GM21447 (cell line): Measurements from ENCODE around the gene ZDHHC17.

Experiments used
- ATAC-seq: cut with Tn5 transposase; IDR thresholded peaks from one replicate; pipeline ENCODE4 v1.9.1; 2021; ENCODE audit not compliant: unreplicated experiment

The ZDHHC17 gene

DNA sequence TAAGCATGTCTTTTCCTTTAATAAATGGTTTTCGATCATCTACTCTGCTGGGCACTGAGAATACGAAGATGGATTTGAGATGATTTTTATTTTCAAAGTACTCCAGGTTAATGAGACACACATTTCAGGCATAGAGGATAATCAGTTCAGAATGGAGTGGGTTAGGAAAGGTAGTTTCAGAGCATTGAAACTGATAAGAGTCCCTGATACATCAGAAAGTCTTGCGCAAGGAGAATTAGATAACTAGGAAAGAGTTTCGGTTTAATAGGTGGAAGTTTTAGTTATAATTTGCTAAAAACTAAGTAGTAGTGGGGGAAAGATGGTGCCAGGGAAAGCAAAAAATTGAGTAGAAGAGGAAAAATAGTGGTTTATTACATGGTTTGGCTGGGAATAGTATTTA lies 50.1 kb downstream of the ZDHHC17 start:
- ATAC-seq = no peak

DNA sequence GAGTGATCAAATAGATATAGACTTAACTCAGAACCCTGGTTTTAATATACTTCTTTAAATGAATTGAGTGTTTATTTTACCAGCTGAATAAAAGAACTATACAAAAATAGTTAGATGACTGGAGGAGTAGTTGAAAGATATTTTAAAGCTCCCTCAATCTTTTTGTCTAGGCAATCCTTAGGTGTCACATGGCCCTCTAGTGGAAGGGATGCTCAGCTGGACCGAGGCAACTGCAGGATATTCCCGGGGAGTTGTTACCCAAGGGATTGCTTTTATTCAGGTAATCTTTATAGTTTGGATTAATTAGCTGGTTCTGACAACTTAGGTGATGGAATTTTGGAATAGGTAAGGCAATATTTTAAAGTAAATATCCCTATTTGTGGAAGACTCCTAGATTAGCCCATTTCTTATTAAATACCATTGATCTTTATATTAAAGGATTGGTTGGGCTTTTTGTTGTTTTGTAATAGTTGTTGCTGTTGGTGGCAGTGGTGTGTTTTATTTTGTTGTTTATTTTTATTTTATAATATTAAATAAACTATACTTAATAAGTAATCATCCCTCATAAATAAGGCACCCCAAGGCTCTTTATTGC lies 57.1 kb downstream of the ZDHHC17 start:
- no peak for ATAC-seq

DNA sequence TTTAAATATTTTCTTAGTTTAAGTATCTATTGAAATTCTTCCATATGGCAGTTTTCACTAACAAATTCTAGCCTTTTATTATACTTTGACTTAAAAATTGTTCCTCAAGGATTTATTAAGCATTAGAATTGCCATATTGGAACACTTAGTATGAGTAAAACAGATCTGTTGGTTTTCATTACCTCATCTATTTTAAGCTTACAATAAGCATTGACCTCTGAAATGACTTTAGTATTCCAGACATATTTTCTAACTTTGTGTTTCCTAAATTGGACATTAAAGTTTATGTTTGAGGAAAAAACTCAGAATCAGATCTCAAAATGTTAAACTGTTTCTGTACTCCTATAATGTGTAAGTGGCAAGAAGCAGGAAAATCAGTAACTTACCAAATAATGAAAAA lies 66.5 kb downstream of the ZDHHC17 start:
- no peak for ATAC-seq

DNA sequence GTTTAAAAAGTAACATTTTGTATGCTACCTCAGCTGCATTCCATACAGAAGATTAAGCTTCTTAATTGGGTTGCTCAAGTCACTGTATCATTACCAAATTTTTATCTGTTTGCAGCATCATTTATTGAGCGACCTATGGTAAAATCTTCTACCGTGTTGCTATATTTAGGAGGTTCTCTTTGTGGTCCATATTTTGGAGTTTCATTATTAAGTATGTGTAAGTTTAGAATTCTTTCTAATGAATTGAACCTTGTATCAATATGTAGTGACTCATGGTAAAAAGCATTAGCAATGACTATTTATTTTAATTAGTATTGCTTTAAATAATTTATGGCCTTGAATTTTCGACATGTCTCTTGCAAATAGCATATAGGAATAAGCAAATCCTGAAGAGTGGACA lies 72.7 kb downstream of the ZDHHC17 start:
- ATAC-seq = no peak

DNA sequence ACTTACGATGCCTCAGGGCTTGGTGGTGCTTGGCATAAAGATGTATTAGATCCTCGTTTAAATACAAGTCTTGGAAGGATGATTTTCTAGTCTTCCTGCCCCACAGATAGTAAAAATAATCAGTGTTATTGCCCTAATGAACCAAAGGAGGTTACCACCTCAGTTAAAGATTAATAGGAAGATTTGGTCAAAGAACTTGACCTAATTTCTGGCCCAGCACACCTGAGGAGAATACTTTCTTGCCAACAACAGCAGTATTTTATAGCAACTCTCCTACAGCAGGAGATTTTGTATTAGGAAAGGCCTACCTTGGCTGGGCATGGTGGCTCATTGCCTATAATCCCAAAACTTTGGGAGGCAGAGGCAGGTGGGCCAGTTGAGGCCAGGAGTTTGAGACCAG lies 83.3 kb downstream of the ZDHHC17 start:
- no peak for ATAC-seq

DNA sequence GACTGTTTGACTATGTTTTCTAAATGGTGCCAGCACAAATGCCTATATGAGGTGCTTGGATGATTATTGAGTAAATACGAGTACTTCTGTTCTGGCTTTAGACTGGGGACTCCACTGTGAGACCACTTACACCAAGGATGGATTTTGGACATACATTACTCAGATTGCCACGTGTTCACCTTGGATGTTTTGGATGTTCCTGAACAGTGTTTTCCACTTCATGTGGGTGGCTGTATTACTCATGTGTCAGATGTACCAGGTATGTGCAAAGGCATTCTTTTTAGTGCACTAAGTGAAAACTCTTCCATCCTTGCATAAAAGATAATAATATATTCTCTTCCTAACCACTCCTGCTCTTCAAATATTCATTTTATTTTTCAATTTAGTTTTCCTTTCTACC lies 84.2 kb downstream of the ZDHHC17 start:
- ATAC-seq = no peak

DNA sequence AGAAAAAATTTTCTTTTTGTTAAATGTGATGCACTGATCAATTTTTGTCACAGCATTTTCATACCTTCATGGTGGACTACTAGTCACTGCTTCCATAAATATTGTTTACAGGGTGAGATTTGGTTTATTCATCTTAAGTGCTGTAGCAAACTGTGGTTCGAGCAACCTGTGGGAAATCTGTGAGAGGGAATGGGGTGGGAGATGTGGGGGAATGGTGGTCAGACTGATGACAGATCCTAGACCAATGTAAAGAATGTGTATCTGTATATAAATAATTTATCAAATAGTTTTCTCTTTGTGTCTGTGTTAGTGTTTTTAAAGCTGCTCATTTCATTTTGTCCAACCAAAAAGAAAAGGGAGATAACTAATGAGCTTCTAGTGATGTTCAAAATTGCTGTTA lies 88.2 kb downstream of the ZDHHC17 start:
- ATAC-seq = no peak

DNA sequence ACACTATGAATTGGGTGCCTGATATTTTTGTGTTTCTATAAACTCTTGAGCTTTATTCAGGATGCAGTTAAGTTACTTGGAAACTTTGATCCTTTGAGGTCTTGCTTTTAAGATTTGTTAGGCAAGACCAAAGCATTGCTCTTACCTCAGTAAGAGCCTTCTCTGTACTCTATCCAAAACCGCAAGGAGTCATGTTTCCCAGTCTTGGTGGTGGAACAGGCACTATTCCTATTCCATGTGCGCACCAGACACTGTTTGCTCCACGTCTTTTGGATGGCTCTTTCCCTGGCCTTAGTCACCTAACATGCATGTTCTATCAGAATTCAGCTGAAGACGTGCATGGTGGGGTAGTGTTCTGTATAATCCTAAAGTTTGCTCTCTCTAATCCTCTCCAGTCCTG lies 91.4 kb downstream of the ZDHHC17 start:
- no peak for ATAC-seq

DNA sequence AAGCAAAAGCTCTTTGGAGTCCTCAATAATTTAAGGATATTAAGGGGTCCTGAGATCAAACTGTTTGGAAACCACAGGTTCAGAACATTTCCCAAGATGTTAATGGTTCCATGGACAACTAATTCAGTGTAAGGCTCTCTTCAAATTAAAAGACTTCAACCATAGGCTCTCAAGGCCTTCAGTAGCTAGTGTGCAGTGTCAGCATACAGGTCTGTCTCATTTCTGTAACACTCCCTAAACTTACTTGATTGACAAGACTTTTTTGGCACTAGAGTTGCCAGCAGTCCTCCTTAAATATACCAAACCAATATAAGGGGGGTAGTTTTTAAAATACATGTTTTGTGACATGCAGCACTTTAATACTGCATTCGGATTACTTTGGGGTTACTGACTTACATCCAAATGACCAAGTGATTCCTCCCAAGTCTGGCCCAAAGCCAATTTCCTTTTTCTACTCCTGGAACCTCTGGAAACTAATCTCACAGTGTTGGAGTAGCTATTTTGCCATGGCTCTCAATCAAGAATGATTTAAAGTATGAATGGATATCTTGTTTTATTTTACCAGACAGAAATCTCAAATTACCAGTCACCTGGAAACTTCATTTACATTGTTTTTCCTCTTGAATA lies 92.2 kb downstream of the ZDHHC17 start:
- ATAC-seq = no peak

DNA sequence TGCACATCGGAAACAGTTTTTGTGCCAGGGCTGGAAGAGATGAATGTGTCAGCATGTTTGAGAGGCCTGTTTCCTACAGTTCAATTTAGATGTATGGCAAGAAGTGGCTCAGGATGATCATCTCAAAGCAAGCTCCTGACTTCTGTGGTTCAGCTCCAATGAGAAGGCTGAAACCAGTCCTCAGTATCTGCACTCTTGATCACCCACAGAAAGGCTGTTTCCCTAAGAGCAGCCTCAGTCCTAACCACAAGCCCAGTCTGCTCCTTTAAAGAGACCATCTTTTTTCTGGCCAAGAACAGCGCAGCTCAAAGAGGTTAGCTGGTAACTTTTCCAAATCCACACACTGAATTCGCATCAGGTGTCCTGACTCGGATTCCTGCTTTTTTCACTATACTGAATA lies 95.7 kb downstream of the ZDHHC17 start:
- no peak for ATAC-seq

DNA sequence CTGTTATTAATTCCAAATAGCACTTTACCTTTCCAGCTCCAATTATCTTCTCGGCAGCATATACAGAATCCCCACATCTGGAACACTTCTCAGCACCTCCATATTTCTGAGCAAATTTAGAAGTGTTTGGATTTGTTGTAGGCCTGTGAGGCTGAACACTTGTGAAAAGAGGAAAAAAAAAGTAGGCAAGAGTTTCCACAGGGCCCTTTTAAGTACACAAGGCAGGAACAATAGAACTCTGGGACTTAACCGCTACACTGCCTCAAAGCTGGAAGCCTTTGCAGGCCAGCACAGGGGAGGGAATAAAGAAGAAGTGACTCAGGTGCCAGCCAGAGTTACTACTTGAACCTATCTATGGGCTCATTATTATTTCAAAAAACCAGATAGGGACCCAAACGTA lies 96.3 kb downstream of the ZDHHC17 start:
- no peak for ATAC-seq

DNA sequence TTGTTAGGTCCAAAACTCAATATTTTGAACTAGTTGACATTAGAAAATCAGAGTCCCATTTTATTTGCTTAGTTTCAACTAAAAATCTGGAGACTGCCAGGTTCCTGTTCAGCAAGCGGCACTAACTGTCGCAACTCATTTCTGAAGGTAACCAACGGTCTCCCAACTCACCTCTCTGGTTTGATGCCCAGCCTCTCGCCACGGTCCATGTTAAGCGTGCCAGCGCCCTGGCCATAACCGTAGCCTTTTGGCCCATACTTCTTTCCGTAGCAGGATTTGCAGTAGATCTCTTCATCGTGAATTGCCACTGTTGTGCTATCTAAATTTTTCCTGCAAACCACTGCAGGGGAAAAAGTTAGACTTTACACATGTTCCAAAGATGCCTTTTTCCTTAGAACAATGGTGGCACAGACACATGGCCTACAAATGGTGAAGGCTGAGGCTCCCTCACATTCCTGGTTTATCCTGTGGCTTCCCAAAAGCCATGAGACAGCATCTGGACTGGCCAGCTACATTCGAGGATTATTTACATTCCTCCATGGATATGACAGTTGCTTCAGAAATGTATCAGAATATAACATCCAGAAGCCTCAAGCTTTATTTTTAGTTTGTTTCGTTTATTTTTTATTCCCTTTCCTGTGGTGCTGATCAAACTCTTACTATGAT lies 99.2 kb downstream of the ZDHHC17 start:
- no peak for ATAC-seq

DNA sequence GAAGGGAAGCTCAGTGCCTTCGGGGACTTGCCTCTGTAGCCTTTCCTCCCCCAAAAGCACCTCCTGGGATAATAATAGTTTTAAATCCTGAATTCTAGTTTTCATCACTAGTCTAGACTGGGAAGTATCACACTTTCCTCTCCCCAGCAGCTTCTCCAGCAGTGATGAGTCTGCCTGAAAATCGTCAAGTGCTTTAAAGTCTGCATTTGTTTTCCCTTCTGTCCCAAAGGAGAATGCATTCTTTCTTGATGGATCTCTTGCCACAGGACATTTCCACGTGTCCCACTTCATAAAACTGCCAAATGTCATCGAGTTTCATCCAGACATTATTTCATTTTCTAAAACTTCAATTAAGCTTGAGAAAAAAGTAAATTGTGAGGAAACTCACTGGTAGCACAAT lies 99.9 kb downstream of the ZDHHC17 start:
- no peak for ATAC-seq

DNA sequence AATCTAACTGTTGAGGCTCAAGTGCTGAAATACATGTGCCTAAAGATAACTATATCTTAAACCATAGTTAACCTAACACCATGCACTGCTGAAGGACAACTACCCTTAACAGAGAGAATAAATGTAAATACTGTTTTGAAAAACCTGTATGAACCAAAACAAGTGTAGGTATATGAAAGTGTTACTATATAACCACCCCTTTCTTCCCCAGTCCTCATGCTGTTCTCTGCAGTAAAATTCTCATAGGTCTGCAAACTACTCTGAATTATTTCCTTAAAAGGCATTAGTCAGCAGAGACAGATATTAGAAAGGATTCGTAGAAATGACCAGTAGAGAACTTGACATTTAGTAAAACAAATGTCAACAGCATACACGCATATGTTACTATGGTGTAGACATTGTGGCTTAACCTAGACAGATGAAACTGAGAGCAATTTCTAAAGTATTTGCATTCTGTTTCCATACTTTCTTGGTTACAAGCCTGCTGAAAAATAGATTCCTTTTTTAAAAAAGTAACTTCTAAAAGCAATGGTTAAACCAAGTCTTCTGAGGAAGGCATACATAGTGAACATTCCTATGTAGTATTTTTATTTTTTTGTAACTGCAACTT lies 101.0 kb downstream of the ZDHHC17 start:
- peak; percentile 62 for ATAC-seq

DNA sequence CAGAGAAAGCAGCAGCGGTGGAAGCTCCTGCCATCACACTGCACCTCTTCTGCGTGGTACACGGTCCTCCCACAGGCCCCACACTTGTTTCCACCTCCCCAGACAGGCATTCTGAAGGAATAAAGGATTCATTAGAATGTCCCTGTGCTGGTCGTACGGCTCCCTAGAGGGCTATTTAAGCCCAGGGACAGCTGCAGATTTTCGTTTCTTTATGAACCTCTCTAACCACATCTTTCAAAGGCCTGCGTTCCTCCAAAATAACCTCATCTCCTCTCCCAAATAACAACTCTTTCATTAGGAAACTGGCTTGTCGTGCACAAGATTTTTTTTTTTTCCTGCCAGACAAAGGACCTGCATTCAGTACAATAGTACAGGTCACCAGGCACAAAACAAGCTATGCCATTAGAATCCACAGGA lies 102.2 kb downstream of the ZDHHC17 start:
- ATAC-seq = no peak

DNA sequence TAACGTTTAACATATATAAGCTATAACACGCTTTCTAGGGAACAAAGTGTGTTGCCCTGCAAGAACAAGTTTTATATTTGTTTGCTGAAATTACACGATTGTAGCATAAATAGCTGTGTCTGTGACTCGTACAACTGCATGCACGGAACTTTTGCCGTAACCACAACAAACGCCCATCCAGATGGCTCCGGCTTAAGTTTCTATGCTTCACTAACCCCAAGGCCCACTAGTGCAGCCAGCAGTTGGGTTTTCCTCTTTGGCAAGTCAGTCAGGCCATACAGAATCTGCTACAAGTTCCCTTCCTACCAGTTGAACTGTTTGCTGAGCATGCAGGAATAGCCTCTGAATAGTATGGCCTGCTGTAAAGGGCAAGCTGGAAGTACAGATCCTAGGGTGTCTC lies 102.8 kb downstream of the ZDHHC17 start:
- peak; percentile 42 for ATAC-seq

DNA sequence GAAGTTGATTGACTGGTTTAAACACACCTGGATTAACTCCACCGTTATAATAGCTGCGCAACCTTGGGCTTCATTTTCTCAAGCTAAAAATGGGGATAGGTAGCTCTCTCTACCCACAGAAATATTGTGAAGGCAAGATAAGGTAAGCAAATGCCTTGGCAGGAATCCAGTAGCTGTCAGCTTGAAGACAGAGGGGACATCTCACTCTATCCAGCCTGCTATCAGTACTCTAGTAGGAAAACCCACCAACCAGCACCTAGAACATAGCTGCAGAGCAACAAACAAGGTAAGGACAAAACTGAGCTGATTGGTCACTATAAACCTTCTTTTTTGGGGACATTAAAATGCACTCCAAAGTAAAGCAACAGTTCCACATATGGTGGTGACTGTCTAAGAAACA lies 107.2 kb downstream of the ZDHHC17 start:
- ATAC-seq = no peak

DNA sequence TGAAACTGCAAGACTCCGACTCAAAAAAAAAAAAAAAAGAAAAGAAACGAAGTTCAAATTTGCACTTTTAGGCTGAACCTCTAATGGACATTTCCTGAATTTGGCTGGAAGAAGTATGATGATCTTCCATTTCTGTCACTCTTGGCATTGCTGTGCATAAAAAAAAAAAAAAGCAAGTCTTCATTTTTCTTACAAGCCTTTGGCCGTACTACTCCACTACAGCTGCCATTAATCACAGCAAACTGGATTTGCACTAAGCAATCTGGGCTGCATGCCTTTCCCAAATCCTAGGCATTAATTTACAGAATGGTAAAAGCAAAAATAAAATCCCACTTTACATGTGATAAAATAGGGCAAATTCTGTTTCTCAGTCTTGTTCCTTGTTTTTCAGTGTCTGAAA lies 107.8 kb downstream of the ZDHHC17 start:
- ATAC-seq = no peak

DNA sequence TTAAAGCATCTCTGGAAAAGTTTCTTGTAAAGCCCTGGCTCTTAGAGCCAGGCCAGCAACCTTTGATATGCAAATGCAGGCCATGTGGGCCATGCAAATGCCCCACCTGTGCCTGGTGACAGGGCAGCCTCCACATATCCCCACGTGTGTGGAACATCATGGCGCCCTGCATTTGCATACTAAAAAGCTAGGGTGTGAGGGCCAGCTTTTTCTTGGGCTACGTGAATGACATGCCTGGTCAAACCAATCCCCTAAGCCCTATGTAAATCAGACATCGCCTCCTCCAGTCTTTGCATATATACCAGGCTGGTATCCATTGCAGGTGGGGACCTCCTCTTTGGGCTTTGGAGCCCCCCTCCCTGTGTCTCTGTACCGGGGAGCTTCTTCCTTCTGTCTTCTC lies 108.5 kb downstream of the ZDHHC17 start:
- ATAC-seq = no peak

DNA sequence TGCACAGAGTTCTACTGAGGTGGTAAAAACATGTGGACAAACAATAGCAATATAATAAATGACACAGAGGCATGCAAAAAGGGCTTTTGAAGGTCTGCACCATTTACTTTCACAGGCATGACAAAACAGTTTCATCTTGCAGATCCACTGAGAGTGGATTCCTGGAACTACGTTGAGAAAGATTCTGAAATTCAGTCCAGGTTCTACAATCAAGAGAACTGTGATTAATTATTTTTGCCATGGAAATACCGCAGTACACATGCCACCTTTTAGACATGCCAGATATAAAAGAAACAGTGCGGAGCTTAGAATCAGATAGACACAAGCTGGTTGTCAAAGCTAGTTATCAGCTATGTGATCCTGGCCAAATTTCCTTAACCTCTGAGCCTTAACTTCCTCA lies 110.1 kb downstream of the ZDHHC17 start:
- ATAC-seq = no peak

DNA sequence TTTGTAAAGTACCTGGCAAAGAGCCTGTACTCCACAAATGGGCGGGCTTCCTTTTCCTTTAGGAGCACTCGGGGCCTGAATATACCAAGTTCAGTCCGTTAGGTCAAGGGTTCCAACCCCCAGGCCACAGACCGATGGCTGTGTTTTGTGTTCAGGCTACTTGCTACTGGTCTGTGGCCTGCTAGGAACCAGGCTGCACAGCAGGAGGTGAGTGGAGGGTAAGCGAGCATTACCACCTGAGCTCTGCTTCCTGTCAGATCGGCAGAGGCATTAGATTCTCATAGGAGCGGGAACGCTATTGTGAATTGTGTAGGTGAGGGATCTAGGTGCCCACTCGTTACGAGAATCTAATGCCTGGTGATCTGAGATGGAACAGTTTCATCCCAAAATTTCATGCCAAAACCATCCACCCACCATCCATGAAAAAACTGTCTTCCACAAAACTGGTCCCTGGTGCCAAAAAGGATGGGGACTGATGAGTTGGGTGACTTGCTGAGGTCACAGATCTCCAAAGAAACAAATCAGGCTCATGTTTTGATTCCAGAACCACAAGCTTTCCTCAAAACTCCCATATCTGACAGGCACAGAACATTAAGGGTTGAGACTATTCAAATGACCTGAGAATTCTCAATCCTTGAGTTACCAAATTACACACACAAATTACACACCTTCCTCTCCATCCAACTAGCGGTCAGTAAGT lies 110.7 kb downstream of the ZDHHC17 start:
- no peak for ATAC-seq
